GM12891 (cell line): Measurements from ENCODE around the gene SOWAHD.

Experiments
- POLR2A ChIP-seq: IDR thresholded peaks from 2 replicates; pipeline ENCODE4 v1.6.1; 2011; ENCODE audit warnings: low read depth, low read length, control low read depth
- POLR2AphosphoS5 ChIP-seq: IDR thresholded peaks from 2 replicates; pipeline ENCODE4 v1.6.1; 2011; ENCODE audit warnings: low read depth, low read length, control low read depth
- POU2F2 ChIP-seq: IDR thresholded peaks from 2 replicates; pipeline ENCODE4 v1.6.1; 2011; ENCODE audit warnings: low read depth, mild to moderate bottlenecking, control low read depth, low read length, moderate library complexity
- TAF1 ChIP-seq: IDR thresholded peaks from 2 replicates; pipeline ENCODE4 v1.6.1; 2011; ENCODE audit warnings: low read depth, low read length, control low read depth

- peak; percentile 68; the same call in 1 of the 2 replicates for TF ChIP-seq POLR2AphosphoS5
- TF ChIP-seq POLR2A = 0 out of 2 replicates have a peak, but pooled peaks have one; percentile 27
- no peak for TF ChIP-seq TAF1
- no peak for TF ChIP-seq POU2F2
Measured at GRCh38 chrX:119784747-119785446, 26.5 kb downstream of the SOWAHD start.
